Spleen (tissue), 7 donors: ENCODE measurements around the gene CDC5L.

Source experiments
- CTCF ChIP-seq, 11 experiments: fragments of 200-600 bp in 7 of 11; fragments of 450-650 bp in 4 of 11; sonication (generic) in 4 of 11; IDR thresholded peaks in 8 of 11; conservative IDR thresholded peaks in 3 of 11; 1 replicate in 7 of 11; 2 replicates in 4 of 11; pipeline versions ENCODE4 v1.4.0 to v1.8.0; 2016 to 2021; ENCODE audit warnings: antibody characterized with exemption in 11 of 11, inconsistent platforms in 4 of 11, mild to moderate bottlenecking in 1 of 11
- POLR2A ChIP-seq, 3 donors: fragments of 450-650 bp; IDR thresholded peaks; one replicate each; pipeline ENCODE4 v1.5.1; 2017; ENCODE audit warnings: antibody characterized with exemption in 3 of 3, mild to moderate bottlenecking in 1 of 3
- POLR2AphosphoS5 ChIP-seq, 3 donors: sonication (generic); formaldehyde crosslinking; IDR thresholded peaks; one replicate each; pipeline ENCODE4 v1.5.1; 2017; ENCODE audit warnings: antibody characterized with exemption in 3 of 3
- donor health status: DM: no; HTN: no; CAD: no; lungs with moderate emphysema.
- donor health status: DM: no; HTN: no; CAD: no.
- donor health status: DM: no; HTN: no; CAD: no.

- TF ChIP-seq CTCF (IDR thresholded peaks at IDR 0.05 in 8 of 11, conservative IDR thresholded peaks at IDR 0.05 in 3 of 11) (no peak), POLR2AphosphoS5 (IDR thresholded peaks at IDR 0.05) (no peak), POLR2A (IDR thresholded peaks at IDR 0.05) (no peak)
Observed at GRCh38 chr6:44477293-44477894, 89.9 kb downstream of the CDC5L start.
